H1 (cell line): ENCODE data around the gene CXCL3. TPM values are rescaled to one million over a fixed set of nuclear protein-coding genes. Genes with fewer than 3 reads are reported as not detected.

ENCODE experiments used
- CBX5 ChIP-seq: fragments of 300-800, 300-1000 bp; sonication (generic); IDR thresholded peaks from 2 replicates; pipeline ENCODE4 v1.7.1; 2016; ENCODE audit warnings: antibody characterized with exemption, low read length, low read depth
- KDM1A ChIP-seq: fragments of 200-600, 300-600 bp; sonication (generic); IDR thresholded peaks from 2 replicates; pipeline ENCODE4 v1.7.1; 2016; ENCODE audit warnings: mild to moderate bottlenecking, low read length, borderline replicate concordance
- SAP30 ChIP-seq: fragments of 300-600 bp; sonication (generic); IDR thresholded peaks from 2 replicates; pipeline ENCODE4 v1.7.1; 2012; ENCODE audit warnings: low read length, moderate library complexity, mild to moderate bottlenecking, inconsistent platforms; ENCODE audit not compliant: insufficient read depth, insufficient replicate concordance
- SP4 ChIP-seq: IDR thresholded peaks from 2 replicates; pipeline ENCODE4 v1.6.1; 2012; ENCODE audit warnings: low read length, inconsistent platforms
- polyA plus RNA-seq, 7 experiments: library from polyadenylated mRNA; depleted of rRNA in 3 of 7; stranded (reverse) in 5 of 7; unstranded in 2 of 7; fragments of >200 nt in 5 of 7; fragments of 200-250 nt in 2 of 7; gene quantifications; 1 replicate in 5 of 7; 2 replicates in 1 of 7; 4 replicates in 1 of 7; pipeline versions ENCODE4 v1.2.1 to v1.2.3, GENCODE V29; 2011 to 2013; ENCODE audit warnings: missing spikeins in 2 of 7, mixed read lengths in 2 of 7
- total RNA-seq: library from RNA; stranded (reverse); fragmentation: NEBNext Ultra II Directional; extraction: Animal tissue kit (Norgen Biotek cat#: 25700); gene quantifications from 2 replicates; pipeline ENCODE4 v1.2.1, GENCODE V29; 2021
- TF ChIP-seq, protein P1 (sequence below): fragments of 300-600 bp; sonication (generic); IDR thresholded peaks from 2 replicates; pipeline ENCODE4 v1.7.1; 2012; ENCODE audit warnings: low read length, moderate library complexity, mild to moderate bottlenecking, inconsistent platforms; ENCODE audit not compliant: insufficient replicate concordance

The CXCL3 gene
- total and polyA plus RNA-seq, 2 of the 8 experiments (the other 6 are each of a cell fraction or from before 2014, with no cell fraction given), result 3.1 to 5.2 TPM

GRCh38 chr4:74041418-74041817 lies 2.9 kb upstream of the CXCL3 start (continued):
- TF ChIP-seq, protein P1, sequence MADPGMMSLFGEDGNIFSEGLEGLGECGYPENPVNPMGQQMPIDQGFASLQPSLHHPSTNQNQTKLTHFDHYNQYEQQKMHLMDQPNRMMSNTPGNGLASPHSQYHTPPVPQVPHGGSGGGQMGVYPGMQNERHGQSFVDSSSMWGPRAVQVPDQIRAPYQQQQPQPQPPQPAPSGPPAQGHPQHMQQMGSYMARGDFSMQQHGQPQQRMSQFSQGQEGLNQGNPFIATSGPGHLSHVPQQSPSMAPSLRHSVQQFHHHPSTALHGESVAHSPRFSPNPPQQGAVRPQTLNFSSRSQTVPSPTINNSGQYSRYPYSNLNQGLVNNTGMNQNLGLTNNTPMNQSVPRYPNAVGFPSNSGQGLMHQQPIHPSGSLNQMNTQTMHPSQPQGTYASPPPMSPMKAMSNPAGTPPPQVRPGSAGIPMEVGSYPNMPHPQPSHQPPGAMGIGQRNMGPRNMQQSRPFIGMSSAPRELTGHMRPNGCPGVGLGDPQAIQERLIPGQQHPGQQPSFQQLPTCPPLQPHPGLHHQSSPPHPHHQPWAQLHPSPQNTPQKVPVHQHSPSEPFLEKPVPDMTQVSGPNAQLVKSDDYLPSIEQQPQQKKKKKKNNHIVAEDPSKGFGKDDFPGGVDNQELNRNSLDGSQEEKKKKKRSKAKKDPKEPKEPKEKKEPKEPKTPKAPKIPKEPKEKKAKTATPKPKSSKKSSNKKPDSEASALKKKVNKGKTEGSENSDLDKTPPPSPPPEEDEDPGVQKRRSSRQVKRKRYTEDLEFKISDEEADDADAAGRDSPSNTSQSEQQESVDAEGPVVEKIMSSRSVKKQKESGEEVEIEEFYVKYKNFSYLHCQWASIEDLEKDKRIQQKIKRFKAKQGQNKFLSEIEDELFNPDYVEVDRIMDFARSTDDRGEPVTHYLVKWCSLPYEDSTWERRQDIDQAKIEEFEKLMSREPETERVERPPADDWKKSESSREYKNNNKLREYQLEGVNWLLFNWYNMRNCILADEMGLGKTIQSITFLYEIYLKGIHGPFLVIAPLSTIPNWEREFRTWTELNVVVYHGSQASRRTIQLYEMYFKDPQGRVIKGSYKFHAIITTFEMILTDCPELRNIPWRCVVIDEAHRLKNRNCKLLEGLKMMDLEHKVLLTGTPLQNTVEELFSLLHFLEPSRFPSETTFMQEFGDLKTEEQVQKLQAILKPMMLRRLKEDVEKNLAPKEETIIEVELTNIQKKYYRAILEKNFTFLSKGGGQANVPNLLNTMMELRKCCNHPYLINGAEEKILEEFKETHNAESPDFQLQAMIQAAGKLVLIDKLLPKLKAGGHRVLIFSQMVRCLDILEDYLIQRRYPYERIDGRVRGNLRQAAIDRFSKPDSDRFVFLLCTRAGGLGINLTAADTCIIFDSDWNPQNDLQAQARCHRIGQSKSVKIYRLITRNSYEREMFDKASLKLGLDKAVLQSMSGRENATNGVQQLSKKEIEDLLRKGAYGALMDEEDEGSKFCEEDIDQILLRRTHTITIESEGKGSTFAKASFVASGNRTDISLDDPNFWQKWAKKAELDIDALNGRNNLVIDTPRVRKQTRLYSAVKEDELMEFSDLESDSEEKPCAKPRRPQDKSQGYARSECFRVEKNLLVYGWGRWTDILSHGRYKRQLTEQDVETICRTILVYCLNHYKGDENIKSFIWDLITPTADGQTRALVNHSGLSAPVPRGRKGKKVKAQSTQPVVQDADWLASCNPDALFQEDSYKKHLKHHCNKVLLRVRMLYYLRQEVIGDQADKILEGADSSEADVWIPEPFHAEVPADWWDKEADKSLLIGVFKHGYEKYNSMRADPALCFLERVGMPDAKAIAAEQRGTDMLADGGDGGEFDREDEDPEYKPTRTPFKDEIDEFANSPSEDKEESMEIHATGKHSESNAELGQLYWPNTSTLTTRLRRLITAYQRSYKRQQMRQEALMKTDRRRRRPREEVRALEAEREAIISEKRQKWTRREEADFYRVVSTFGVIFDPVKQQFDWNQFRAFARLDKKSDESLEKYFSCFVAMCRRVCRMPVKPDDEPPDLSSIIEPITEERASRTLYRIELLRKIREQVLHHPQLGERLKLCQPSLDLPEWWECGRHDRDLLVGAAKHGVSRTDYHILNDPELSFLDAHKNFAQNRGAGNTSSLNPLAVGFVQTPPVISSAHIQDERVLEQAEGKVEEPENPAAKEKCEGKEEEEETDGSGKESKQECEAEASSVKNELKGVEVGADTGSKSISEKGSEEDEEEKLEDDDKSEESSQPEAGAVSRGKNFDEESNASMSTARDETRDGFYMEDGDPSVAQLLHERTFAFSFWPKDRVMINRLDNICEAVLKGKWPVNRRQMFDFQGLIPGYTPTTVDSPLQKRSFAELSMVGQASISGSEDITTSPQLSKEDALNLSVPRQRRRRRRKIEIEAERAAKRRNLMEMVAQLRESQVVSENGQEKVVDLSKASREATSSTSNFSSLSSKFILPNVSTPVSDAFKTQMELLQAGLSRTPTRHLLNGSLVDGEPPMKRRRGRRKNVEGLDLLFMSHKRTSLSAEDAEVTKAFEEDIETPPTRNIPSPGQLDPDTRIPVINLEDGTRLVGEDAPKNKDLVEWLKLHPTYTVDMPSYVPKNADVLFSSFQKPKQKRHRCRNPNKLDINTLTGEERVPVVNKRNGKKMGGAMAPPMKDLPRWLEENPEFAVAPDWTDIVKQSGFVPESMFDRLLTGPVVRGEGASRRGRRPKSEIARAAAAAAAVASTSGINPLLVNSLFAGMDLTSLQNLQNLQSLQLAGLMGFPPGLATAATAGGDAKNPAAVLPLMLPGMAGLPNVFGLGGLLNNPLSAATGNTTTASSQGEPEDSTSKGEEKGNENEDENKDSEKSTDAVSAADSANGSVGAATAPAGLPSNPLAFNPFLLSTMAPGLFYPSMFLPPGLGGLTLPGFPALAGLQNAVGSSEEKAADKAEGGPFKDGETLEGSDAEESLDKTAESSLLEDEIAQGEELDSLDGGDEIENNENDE, result no peak
- TF ChIP-seq KDM1A (no peak), CBX5 (no peak), SP4 (no peak), SAP30 (no peak)
